IMR-90 (cell line): ENCODE results near the gene ROR2.

ENCODE experiments used
- BHLHE40 ChIP-seq: fragments of 150-350 bp; IDR thresholded peaks from 2 replicates; pipeline ENCODE4 v1.6.1; 2016; ENCODE audit warnings: mild to moderate bottlenecking, low read depth, low read length
- CHD1 ChIP-seq: IDR thresholded peaks from 2 replicates; pipeline ENCODE4 v1.6.1; 2012; ENCODE audit warnings: low read depth, low read length, improper control_type of control experiment
- MAFK ChIP-seq: IDR thresholded peaks from 2 replicates; pipeline ENCODE4 v1.6.1; 2012; ENCODE audit warnings: low read depth, low read length, improper control_type of control experiment
- POLR2A ChIP-seq: IDR thresholded peaks from 2 replicates; pipeline ENCODE4 v1.6.1; 2012; ENCODE audit warnings: mild to moderate bottlenecking, low read depth, low read length
- RAD21 ChIP-seq: IDR thresholded peaks from 2 replicates; pipeline ENCODE4 v1.6.1; 2012; ENCODE audit warnings: low read length, improper control_type of control experiment
- RFX5 ChIP-seq: IDR thresholded peaks from 2 replicates; pipeline ENCODE4 v1.8.0; 2012; ENCODE audit warnings: low read depth, mild to moderate bottlenecking, low read length, moderate library complexity
- SMC3 ChIP-seq: fragments of 150-350 bp; IDR thresholded peaks from 2 replicates; pipeline ENCODE4 v1.6.1; 2016; ENCODE audit warnings: low read depth, mild to moderate bottlenecking, antibody characterized with exemption, low read length, moderate library complexity
- USF2 ChIP-seq: fragments of 150-350 bp; IDR thresholded peaks from 2 replicates; pipeline ENCODE4 v1.6.1; 2017; ENCODE audit warnings: mild to moderate bottlenecking, antibody characterized with exemption, low read length, low read depth
- TF ChIP-seq, protein P1 (sequence below): conservative IDR thresholded peaks from 2 replicates; pipeline ENCODE4 v1.5.1; 2012; ENCODE audit warnings: mild to moderate bottlenecking, low read depth, low read length, improper control_type of control experiment
- TF ChIP-seq, protein P2 (sequence below): fragments of 150-350 bp; IDR thresholded peaks from 2 replicates; pipeline ENCODE4 v1.6.1; 2016; ENCODE audit warnings: low read depth, mild to moderate bottlenecking, low read length, moderate library complexity, borderline replicate concordance

DNA sequence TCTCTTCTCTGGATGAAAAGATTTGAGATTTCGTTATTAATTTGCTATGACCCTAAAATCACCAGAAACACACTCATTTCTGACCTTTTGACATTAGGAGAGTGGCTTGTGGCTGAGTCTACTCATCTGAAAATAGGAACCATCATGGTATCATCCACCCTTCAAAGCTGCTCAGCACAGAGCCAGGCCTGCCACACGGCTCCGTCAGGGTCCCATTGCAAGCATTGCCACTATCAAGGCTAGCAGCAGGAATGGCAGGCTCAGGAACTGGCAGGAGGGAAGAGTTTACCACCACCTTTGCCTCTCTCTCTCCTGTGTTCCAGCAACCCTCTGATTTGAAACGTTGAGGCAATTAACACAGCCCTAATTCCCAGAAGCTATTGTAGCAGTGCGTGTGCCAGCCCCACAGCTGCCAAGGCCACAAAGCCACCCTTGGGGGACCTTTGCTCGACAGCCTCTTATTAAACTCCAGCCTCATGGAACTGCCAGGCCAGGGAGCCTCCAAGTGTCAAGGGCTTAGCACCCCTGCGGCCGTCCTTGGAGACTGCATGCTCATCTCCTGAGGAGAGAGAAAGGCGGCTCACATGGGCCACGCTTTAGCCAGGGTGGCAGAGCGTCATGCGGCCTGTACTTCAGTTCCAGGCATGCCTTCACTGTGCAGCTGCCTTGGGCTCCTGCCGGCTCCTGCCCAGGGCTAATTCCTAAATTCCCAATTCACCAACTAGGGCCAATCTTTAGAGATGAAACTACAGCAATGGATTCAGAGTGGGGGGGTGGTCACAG, 145.9 kb downstream of the ROR2 start:
- TF ChIP-seq, protein P1, sequence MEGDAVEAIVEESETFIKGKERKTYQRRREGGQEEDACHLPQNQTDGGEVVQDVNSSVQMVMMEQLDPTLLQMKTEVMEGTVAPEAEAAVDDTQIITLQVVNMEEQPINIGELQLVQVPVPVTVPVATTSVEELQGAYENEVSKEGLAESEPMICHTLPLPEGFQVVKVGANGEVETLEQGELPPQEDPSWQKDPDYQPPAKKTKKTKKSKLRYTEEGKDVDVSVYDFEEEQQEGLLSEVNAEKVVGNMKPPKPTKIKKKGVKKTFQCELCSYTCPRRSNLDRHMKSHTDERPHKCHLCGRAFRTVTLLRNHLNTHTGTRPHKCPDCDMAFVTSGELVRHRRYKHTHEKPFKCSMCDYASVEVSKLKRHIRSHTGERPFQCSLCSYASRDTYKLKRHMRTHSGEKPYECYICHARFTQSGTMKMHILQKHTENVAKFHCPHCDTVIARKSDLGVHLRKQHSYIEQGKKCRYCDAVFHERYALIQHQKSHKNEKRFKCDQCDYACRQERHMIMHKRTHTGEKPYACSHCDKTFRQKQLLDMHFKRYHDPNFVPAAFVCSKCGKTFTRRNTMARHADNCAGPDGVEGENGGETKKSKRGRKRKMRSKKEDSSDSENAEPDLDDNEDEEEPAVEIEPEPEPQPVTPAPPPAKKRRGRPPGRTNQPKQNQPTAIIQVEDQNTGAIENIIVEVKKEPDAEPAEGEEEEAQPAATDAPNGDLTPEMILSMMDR = no peak
- TF ChIP-seq SMC3 (no peak), BHLHE40 (no peak), POLR2A (no peak), RAD21 (no peak), USF2 (no peak), CHD1 (no peak), MAFK (no peak), RFX5 (no peak)
- TF ChIP-seq, protein P2, sequence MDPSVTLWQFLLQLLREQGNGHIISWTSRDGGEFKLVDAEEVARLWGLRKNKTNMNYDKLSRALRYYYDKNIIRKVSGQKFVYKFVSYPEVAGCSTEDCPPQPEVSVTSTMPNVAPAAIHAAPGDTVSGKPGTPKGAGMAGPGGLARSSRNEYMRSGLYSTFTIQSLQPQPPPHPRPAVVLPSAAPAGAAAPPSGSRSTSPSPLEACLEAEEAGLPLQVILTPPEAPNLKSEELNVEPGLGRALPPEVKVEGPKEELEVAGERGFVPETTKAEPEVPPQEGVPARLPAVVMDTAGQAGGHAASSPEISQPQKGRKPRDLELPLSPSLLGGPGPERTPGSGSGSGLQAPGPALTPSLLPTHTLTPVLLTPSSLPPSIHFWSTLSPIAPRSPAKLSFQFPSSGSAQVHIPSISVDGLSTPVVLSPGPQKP = no peak
